Left hindlimb (tissue), 1 donor: ENCODE results near the gene RALGAPB.
"Not testable (repeated sequence)": the region's sequence is repeated elsewhere in the genome, so short reads cannot be mapped to it uniquely, and the experiment has no call there.

Experiments used
- DNase-seq: peaks from one replicate; pipeline ENCODE4 v3.0.0-alpha.2; 2018

RALGAPB gene

DNA sequence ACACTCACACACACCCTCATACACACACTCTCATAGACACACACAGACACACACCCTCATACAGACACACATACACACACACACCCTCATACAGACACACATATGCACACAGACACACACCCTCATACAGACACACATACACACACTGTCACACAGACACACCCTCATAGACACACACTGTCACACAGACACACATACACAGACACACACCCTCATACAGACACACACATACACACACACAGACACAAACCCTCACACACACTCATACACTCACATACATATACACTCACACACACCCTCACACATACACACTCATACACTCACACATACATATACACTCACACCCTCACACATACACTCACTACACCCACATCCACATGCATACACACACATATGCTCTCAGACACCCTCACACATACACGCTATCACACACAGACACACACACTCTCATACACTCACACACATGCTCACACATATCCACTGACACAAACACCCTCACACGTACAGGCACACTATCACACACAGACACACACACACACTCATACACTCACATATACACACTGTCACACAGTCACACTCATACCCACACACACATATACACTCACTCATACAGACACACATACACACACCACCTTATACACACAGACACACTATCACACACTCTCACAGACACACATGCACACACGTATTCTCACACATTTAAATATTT is 117.5 kb downstream of the RALGAPB start:
- no peak for DNase-seq

DNA sequence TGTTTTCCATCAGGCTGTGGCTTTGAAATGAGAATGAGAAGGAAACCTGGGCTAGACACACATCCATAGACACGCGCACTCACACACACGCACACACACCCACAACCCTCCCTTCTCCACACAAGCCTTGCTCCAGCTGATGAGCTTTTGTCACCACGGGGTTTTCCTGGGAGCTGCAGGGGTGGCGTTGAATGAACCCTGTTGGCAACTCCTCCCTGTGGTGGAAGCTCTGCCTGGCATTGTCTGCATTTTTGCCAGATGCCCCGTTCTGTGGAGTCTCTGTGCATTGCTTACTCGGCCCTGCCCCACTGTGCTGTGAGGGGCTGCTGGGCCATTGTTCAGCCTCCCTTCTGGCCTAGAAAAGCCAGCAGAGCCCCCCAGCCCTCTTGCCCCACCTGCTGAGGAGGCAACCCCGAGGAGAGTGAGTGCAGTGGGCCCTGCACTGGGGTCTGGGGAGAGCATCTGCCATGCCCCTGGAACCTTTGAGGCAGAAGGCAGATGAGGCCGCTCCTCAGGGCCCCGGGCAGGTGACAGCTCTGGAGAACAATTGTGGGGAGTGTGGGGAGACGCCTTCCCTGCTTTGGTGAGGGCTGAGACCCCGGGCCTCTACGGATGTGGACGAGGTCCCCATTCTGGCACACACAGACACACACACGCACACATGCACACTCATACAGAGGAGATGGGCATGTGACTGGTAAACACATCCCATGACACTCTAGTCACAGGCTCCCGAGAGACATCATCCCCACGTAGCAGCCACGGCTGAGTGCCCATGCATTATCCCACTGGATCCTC is 118.2 kb downstream of the RALGAPB start:
- no peak for DNase-seq

DNA sequence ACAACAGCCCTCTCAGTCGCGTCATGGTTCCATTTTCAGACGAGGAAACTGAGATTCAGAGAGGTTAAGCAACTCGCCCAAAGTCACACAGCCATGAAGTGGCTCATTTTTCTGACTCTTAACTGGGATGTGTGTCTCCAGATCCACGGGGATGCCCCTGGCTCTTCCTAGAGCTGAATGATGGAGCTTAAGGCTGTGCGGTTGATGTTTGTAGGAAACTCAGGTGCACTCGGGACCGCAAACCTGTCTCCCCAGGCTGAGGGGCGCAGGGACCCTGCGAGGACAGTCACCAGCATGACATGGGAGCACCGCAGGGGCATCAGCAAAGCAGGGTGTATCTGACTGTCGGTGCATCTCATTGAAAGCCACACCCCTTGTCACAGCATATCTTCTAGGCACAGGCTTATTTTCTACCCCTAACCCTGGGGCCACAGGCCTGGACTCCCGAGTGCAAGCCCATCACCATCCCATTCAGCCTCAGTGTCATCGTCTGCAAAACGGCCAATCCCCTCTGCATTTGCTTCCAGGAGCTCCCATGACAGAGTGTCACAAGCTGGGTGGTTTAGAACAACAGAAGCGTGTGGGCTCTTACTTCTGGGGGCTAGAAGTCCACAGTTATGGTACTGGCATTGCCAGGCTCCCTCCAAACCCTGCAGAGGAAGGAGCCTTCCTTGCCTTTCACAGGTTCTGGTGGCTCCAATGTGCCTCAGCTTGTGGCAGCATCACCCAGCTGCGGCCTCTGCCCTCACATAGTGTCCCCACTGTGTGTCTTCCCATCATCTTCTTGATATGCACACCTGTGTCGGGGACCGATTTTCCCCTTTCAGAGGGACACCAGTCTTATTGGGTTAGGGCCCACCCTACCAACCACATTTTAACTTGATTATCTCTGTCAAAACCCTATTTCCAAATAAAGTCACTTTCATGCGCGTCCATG is 119.1 kb downstream of the RALGAPB start:
- DNase-seq = no peak

DNA sequence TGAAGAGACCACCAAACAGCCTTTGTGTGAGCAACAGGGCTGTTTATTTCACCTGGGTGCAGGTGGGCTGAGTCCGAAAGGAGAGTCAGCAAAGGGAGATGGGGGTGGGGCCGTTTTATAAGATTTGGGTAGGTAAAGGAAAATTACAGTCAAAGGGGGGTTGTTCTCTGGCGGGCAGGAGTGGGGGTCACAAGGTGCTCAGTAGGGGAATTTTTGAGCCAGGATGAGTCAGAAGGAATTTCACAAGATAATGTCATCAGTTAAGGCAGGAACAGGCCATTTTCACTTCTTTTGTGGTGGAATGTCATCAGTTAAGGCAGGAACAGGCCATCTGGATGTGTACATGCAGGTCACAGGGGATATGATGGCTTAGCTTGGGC is 119.8 kb downstream of the RALGAPB start:
- not testable (repeated sequence) for DNase-seq

DNA sequence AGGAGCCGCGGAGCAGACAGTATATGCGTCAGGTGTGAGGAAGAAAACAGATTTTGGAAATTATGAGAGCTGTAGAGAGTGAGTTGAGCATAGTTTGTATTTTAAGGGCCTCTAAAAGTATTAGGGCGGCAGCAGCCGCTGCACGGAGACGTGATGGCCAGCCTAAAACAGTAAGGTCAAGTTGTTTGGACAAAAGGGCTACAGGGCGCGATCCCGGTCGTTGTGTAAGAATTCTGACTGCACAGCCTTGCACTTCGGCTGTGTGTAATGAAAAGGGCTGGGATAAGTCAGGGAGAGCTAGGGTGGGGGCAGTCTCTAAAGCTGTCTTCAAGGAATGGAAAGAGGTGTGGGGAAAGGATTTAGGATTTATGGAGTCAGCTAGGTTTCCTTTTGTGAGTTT is 121.6 kb downstream of the RALGAPB start:
- DNase-seq = not testable (repeated sequence)

DNA sequence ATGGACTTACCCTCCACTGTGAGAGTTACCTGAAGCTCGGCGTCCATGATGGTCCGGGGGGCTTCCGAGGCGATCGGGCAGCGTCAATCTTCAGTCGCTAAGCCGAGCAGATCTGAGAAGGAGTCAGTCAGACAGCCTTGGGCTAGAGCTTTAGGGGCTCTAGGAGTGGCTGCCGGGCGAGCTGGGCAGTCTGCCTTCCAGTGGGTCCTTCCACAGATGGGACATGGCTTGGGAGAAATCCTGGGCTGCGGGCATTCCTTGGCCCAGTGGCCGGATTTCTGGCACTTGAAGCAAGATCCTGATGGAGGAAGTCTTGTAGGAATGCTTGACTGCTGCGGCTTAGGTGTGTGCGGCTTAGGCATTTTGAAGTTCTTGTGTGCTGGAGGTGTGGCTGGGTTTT is 123.2 kb downstream of the RALGAPB start:
- not testable (repeated sequence) for DNase-seq

DNA sequence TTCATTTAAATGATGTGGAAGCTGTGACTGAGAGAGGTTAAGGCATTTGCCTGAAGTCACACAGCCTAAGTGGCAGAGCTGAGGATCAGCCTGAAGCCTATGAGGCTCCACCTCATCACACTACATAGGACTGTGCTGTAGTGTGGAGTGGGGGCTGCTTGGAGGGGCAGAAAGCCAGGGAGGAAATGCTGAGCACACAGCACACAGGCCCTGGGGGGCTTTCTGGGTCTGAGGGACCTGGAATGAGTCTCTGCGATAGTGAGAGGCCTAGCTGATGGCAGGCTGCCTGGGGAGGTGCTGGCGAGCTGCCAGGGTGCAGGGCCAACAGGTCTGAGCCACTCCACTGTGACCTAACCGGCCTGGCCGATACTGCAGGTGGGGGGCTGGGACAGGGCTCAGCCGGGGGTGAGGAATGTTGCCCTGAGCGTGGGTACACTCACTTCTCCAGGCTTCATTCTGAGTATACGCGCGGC is 126.8 kb downstream of the RALGAPB start:
- no peak for DNase-seq

DNA sequence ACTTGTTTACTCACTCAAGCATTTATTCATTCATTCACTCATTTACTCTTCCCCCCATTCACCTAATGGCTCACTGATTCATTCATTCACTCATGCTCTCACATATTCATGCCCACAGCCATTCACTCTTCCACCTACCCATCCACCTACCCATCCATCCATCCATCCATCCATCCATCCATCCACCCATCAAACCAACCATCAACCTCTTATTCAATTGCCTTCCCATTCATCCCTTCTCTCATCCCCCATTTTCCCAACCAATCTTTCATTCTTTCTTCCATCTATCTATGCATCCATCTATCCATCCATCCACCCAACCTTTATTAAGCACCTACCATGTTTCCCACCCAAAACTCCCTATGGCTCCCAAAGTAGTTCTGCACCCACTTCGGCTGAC is 127.4 kb downstream of the RALGAPB start:
- DNase-seq = no peak

DNA sequence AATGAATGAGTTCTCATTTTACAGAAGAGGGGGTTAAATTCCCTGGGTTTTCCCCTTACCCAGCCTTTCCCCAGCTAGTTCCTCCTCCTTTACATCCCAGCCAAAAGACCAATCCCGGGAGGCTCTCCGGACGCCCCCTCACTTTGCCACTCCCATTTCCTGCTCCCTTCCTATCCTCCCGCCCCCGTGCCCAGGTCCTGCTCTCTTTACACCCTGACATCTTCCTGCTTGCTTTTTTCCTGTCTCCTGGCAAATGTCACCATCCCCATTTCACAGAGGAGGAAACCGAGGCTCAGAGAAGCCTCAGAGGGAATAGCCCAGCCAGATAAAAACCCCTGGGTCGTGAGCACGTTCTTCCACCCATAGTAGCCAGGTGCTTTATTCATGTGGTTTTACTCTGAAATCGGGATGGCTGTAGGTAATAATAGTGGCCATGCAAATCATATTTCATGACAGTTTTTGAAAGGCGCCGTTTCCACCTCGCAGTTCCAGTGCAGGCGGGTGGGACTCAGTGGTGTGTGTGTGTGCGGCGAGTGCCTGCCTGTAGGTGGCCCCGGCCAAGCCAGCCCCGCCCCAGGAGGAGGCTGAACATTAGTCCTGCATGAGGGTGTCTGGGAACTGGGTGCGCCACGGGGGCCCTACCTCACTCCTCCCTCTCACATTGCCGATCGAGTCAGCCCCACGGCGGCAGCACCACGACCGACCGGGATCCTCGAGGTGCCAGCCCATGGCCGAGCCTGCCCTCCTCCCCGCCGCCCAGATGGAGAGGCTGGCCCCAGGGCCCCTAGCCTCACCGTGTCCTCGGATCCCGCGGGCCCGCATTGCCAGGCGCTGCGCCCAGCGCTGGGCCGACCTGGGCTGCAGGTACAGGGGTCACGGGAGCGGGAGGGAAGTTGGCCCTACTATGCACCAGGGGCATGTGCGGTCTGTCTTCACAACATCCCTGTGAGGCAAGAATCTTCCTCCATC is 128.9 kb downstream of the RALGAPB start, which contains the start of gene ARHGAP40:
Gene ARHGAP40 (plus strand): TSS at position 594 of the 969 bp plus-strand sequence.
- DNase-seq = no peak

DNA sequence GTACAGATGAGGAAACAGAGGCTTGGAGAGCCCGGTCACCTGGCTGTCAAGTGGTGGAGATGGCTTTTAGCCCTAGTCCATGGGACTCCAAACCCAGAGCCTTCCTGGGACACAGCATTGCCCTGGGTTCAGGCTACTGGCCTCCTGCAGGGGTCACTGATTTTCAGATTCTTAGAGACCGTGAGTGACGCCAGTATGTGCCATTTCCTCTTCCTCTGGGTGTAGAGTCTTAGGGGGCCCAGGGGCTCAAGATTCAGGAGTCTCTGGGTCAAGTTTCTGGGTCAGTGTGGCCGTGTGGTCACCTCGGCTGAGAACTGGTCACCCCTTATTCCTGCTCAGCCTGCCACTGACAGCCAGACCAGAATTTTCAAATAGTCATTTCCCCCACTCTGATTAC is 129.5 kb downstream of the RALGAPB start:
- DNase-seq = no peak

DNA sequence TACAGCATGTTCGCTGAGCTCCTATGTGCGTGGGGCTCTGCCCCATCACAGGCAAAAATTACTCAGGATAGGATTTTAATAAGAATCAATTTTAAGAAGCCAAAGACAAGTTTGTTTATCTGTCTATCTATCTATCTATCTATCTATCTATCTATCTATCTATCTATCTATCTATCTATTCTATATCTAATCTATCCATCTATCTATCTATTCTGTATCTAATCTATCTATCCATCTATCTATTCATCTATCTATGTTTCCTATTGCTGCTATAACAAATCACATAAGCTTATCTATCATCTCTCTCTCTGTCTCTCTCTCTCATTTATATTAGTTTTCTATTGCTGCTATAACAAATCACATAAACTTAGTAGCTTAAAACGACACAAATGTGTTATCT is 130.6 kb downstream of the RALGAPB start:
- DNase-seq = no peak

DNA sequence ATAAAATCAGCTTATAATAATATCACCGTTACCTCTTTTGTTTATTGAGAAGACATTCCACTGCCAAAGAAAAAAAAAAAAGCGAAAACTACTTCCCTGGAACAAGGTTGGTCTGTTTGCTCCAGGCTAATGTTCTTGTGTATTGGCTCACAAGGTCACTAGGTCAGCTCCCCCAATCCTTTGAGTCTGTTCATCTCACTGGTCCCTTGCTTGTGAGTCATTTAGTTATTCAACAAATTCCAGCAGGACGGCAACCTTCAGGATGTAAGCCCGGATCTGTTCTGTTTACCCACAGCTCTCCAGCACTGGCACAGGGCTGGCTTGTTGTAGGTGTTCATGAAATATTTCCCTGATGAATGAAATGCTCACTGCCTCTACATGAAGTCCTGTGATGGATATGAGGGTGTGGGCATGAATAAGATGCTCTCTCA is 132.2 kb downstream of the RALGAPB start:
- DNase-seq = no peak

DNA sequence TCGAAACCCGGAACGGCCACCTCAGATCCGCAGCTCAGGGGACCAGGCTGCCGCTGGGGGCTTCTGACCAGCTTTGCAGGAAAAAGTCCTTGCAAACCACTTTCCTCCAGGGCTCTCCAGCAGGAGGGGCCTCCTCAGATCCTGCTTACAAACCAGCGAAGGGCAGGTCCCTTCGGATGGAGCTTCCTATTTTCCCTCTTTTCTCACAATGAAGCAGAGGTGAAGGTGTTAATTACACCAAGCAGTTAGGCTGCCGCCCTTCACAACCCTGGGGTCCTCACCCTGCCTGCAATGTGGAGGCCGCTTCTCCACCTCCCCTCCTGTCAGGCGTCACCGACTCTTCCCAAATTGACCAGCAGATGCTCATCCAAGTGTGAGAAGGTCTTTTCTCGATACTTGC is 134.7 kb downstream of the RALGAPB start:
- DNase-seq = no peak

DNA sequence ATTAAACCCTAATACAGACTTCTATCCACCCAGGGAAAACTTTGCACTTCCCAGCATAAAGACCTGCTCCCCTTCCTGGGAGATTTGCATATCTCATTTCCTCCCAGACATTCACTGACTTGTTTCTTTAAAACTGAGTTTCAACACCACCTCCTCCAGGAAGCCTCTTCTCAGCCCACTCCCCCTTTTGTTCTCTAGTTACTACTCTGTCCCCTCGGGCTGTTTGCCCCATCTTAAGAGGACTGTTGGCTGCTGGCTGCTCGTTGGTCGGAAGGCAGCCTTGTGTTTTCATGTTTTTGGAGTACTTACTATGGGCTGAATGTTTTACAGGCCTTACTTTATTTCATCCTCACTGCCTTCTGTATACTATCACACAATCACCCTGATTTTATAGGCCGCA is 135.5 kb downstream of the RALGAPB start:
- no peak for DNase-seq

DNA sequence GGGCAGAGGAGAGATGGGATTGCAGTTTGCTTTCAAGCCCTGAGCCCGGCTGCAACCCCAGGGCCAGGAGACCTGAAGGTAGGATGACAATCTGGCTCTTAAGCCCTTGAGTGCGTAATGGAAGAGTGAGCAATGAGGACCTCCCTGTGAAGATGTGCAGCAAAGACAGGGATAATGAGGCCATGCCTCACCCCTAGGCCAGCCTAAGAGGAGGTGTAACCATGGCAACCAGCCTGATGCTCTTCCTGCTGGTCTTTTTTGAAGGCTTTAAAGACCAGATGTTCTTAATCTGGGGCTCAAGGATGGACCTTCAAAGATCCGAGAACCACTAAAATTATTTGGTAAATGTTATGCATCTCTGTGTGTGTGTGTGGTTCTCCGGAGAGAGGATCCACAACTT is 137.2 kb downstream of the RALGAPB start:
- no peak for DNase-seq

DNA sequence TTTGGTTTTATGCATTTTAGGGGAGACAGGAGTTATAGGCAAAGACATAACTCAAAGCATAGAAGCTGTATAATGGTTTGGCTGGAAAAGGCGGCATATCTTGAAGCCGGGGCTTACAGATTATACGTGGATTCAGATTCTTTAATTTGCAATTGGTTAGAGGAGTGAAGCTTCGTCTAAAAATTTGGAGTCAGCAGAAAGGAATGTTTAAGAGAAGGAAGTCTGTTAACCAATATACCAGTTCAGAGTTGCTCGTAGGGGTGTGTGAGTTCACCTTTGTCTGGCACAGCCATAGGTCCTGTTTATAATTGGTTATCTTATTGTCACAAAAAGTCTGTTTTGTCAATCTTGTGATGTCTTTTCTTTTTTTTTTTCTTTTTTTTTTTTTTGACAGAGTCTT is 137.9 kb downstream of the RALGAPB start:
- DNase-seq = no peak

DNA sequence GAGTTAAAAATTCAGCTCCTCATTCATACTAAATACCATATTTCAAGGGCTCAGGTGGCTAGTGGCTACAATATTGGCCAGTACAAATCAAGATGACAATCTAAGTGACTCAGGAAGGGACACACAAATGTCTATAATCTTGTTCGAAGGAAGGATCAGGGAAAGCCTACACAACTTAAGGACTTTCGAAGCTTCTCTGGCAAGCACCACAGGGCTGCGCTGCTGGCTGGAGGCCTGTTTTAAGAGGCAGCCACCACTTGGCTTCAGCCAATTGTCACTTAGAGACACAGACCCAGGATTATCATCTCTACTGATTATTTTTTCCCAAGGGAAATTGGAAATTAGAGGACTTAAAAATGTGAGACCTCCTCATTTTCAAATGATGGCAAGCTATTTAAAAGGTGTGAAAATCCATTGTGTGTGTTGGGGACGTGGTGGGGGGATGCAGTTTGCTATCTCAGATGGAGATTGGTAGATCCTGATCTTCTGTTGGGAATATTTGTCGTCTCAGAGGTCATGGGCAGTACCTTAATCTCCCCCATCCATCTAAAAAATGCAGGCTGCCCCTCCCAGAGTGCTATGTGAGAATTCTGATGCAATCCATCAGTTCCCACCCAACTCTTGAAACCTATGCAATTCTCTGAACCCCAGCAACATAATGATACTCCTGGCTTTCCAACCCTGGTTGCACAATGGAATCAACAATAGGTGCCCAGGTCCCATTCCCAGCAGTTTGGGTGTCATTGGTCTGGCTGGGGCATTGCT is 140.3 kb downstream of the RALGAPB start:
- DNase-seq = no peak

DNA sequence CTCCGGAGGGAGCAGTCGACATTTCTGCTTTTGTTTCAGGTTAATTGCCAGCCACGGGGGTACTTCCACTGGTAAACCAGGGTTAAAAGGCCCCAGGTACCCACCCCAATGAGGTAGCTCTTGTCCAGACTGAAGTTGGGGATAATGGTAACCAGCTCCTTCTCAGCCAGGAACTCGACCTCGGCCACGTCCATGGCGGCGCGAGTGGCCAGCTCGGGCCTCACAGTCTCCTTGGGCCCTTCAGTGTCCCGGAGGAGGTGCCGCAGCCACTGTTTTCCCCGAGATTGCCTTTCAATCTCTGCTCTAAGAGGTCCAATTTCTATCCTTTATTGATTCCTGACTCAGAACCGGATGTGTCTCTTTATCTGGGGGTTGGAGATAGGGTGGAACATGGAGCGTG is 142.6 kb downstream of the RALGAPB start:
- no peak for DNase-seq

DNA sequence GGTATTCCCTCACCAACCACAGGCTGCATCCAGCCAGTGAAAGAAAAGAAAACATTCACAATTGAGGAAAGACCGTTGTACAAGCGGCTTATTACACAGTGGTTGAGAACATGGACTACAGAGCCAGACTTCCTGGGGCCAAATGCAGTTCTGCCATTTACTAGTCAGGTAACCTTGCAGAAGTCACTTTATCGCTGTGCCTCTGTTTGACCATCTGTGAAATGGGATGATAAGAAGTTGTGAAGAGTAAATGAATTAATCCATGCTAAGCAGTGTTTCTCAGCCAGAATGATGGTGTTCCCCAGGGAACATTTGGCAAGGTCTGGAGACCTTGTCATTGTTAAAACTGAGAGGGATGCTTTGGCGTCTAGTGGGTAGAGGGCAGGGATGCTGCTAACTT is 143.8 kb downstream of the RALGAPB start:
- no peak for DNase-seq

DNA sequence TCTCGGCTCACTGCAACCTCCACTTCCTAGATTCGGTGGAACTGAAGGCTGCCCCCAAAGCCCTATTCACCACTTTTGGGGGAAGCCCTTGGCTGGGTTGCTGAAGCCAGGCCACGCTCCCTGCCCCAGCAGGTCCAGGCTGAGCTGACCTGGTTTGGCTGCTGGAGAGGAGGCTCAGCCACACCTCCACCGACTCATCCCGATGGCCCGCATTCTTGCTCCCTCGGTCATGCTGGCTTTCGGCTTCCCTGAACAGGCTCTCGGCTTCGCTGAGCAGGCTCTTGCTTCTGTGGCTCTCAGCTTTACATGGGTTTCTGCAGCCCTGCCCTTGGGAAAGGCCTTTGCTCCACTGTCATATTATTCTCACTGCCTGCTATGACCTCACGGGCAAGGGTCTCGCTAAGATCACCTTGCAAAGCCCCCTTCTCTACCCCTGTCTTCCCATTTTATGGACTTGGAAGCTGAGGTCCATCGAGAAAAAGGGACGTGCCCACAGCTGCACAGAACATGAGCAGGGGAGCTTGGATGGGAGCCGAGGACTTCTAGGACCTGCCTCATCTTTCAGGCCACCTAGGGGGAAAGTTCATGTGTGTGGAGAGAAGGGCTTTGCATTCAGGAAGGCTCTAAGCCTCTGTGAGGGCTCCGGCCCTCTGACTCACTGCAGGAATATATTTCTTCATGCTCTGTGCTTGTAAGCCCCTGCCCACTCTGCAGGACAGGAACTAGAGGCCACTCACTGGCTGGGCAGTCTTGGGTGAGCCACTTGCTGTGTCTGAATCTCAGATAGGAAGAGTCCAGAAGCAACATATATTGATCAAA is 144.6 kb downstream of the RALGAPB start:
- no peak for DNase-seq
